ENCODE data around the gene ITFG1.

The ITFG1 gene

DNA sequence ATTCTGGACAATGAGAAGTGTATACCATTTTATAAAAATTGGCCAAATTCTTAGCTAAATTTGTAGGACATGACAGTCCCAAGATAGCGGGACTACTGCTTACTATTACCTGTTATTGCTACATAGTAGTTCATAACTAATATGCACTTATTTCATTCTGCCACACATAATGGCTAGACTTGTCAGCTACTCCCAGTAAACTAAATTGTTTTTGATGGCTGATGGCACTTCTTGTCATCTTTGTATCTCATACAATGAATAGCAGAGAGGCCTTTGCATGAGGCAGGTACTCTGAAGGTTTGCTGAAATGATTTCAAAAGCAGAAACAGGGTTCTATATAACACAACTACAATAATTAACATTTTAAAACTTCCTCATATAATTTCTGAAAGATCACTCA is 44.0 kb downstream of the ITFG1 start:
- Histone ChIP-seq H3K4me1 (ENCODE audit: control insufficient read depth, insufficient read depth, low read length, poor library complexity, severe bottlenecking) (no peaks in the 10 kb centered on the region), H3K9me3 (ENCODE audit: control insufficient read depth, low read length) (no peaks in the 10 kb centered on the region), H3K27ac (ENCODE audit: low read depth, low read length, severe bottlenecking) (no peak overlapping the region), H3K36me3 (ENCODE audit: control insufficient read depth, insufficient read depth, low read length) (peaks cover 6% of the 10 kb centered on the region), H3K4me3 (ENCODE audit: extremely low read depth, insufficient read depth, low read length, poor library complexity, severe bottlenecking) (no peak overlapping the region)
- 100% methylated on average over 1 of the region's 1 CpG; no CpG with 5 or more reads in 1 of the 2 experiments for WGBS, 2 experiments (ENCODE audit: insufficient coverage in 2 of 2)

DNA sequence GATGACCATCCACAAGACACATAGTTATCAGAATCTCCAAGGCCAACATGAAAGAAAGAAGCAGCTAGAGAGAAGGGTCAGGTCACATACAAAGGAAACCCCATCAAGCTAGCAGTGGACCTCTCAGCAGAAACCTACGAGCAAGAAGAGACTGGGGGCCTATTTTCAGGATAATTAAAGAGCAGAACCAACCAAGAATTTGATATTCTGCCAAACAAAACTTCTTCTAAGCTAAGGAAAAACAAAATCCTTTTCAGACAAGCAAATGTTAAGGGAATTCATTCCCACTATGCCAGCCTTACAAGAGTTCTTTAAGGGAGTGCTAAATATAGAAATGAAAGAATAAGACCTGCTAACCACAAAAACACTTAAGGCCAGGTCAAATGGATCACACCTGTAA is 47.8 kb downstream of the ITFG1 start:
- H3K27ac ChIP-seq (ENCODE audit: low read depth, low read length, severe bottlenecking), result no peak overlapping the region
- no peaks in the 10 kb centered on the region for H3K4me1 ChIP-seq (ENCODE audit: control insufficient read depth, insufficient read depth, low read length, poor library complexity, severe bottlenecking)
- no peak overlapping the region for H3K4me3 ChIP-seq (ENCODE audit: extremely low read depth, insufficient read depth, low read length, poor library complexity, severe bottlenecking)
- no peaks in the 10 kb centered on the region for H3K9me3 ChIP-seq (ENCODE audit: control insufficient read depth, low read length)
- no peaks in the 10 kb centered on the region for H3K36me3 ChIP-seq (ENCODE audit: control insufficient read depth, insufficient read depth, low read length)
- WGBS, 2 experiments (ENCODE audit: insufficient coverage in 2 of 2), result 50 to 83% methylated on average over 1 of the region's 1 CpG

DNA sequence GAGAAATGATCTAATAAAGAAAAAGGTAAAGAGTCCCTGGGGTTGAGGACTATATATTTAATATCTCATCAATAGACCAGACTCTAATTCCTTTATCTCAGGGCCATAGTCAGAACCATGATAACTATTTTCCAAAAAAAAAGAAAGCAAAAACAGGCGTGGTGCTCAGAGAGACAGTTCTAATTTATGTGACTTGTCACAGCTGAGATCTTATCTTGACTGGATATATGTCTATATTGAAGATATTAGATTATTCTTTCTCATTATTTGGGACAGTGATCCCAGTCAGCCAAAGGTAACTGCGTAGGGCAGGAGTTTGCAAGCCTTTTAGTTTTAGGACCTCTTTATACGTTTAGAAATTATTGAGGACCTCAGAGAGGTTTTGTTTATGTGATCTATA is 52.4 kb downstream of the ITFG1 start:
- Histone ChIP-seq H3K4me1 (ENCODE audit: control insufficient read depth, insufficient read depth, low read length, poor library complexity, severe bottlenecking) (no peaks in the 10 kb centered on the region), H3K4me3 (ENCODE audit: extremely low read depth, insufficient read depth, low read length, poor library complexity, severe bottlenecking) (no peak overlapping the region), H3K9me3 (ENCODE audit: control insufficient read depth, low read length) (no peaks in the 10 kb centered on the region), H3K36me3 (ENCODE audit: control insufficient read depth, insufficient read depth, low read length) (no peaks in the 10 kb centered on the region), H3K27ac (ENCODE audit: low read depth, low read length, severe bottlenecking) (no peak overlapping the region)
- WGBS, 2 experiments (ENCODE audit: insufficient coverage in 2 of 2), result 100% methylated on average over 1 of the region's 3 CpGs; no CpG with 5 or more reads in 1 of the 2 experiments

DNA sequence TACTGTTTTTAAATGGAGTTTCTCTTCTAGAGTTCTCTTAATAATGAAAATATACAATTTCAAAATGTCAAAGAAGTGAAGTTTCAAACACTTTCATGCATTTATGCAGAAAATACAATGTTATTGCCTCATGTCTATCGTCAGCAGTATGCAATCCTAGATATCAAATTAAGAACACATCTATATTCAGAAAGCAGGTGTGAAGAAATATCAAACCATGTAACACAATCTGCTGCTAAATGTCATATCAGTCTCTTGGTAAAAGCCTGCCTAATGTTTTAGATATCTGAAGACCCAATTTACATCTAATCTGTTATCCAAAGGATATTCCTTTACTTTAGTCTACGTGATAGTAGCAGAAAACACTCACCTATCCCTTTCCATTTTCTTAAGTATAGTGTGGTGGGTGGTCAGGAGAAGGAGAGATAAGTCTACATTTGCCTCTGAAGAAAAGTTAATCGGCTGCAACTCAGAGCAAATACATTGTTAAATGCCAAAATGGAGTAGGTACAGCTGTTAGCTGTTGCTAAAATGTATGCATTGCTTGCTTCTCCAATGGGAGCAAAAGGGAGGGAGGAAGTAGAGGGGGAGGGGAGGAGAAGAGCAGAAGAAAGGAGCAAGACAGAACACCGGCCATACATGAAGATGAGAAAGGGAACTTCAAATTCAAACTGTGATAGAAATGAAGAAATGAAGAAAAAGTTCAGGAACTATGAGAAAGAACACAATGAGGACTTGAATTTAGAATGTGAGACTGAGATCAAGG is 64.9 kb downstream of the ITFG1 start:
- Histone ChIP-seq H3K36me3 (ENCODE audit: control insufficient read depth, insufficient read depth, low read length) (peaks cover 10% of the 10 kb centered on the region), H3K4me1 (ENCODE audit: control insufficient read depth, insufficient read depth, low read length, poor library complexity, severe bottlenecking) (peaks cover 3% of the 10 kb centered on the region), H3K27ac (ENCODE audit: low read depth, low read length, severe bottlenecking) (no peak overlapping the region), H3K4me3 (ENCODE audit: extremely low read depth, insufficient read depth, low read length, poor library complexity, severe bottlenecking) (no peak overlapping the region), H3K9me3 (ENCODE audit: control insufficient read depth, low read length) (no peaks in the 10 kb centered on the region)
- WGBS, 2 experiments (ENCODE audit: insufficient coverage in 2 of 2), result 90 to 96% methylated on average over 2 of the region's 4 CpGs

DNA sequence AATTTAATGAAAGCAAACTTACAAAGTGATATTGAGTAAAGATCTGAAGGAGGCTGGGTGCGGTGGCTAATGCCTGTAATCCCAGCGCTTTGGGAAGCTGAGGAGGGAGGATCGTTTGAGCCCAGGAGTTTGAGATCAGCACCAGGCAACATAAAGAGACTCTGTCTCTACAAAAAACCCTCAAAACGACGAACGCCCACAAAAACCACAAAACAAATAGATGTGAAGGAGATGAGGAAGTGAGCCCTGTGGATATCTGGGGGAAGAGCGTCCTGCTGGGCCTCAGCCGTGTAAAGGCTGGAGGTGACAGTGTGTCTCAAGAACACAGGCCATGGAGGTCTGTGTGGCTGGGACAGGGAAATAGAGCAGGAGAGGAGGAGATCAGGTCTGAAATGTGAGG is 68.8 kb downstream of the ITFG1 start:
- 53 to 75% methylated on average over 2 to 4 of the region's 8 CpGs for WGBS, 2 experiments (ENCODE audit: insufficient coverage in 2 of 2)
- H3K9me3 ChIP-seq (ENCODE audit: control insufficient read depth, low read length), result no peaks in the 10 kb centered on the region
- H3K27ac ChIP-seq (ENCODE audit: low read depth, low read length, severe bottlenecking), result no peak overlapping the region
- H3K4me3 ChIP-seq (ENCODE audit: extremely low read depth, insufficient read depth, low read length, poor library complexity, severe bottlenecking), result no peak overlapping the region
- H3K4me1 ChIP-seq (ENCODE audit: control insufficient read depth, insufficient read depth, low read length, poor library complexity, severe bottlenecking), result peaks cover 8% of the 10 kb centered on the region
- peaks cover 10% of the 10 kb centered on the region for H3K36me3 ChIP-seq (ENCODE audit: control insufficient read depth, insufficient read depth, low read length)

DNA sequence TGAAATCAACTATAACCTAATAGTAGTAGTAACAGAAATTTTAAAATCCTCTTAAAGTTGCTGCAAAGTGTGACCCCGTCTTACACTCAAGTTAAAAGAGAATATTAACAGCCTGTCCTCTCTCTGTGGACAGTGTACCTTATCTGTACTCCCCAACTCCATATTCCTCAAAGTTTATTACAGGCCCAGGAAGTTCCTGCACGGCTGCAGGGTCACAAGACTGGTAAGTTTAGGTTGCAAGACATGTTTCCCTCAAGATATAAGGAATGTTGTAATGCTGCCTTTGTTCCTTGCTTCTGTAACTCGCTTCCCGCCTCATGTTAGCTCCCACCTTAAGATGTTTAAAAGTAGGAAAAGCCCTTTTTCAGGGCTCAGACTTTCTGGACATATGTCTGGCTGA is 72.2 kb downstream of the ITFG1 start:
- Histone ChIP-seq H3K4me3 (ENCODE audit: extremely low read depth, insufficient read depth, low read length, poor library complexity, severe bottlenecking) (no peak overlapping the region), H3K36me3 (ENCODE audit: control insufficient read depth, insufficient read depth, low read length) (no peaks in the 10 kb centered on the region), H3K4me1 (ENCODE audit: control insufficient read depth, insufficient read depth, low read length, poor library complexity, severe bottlenecking) (peaks cover 20% of the 10 kb centered on the region), H3K27ac (ENCODE audit: low read depth, low read length, severe bottlenecking) (no peak overlapping the region), H3K9me3 (ENCODE audit: control insufficient read depth, low read length) (no peaks in the 10 kb centered on the region)
- 90 to 92% methylated on average over 2 to 4 of the region's 4 CpGs for WGBS, 2 experiments (ENCODE audit: insufficient coverage in 2 of 2)

DNA sequence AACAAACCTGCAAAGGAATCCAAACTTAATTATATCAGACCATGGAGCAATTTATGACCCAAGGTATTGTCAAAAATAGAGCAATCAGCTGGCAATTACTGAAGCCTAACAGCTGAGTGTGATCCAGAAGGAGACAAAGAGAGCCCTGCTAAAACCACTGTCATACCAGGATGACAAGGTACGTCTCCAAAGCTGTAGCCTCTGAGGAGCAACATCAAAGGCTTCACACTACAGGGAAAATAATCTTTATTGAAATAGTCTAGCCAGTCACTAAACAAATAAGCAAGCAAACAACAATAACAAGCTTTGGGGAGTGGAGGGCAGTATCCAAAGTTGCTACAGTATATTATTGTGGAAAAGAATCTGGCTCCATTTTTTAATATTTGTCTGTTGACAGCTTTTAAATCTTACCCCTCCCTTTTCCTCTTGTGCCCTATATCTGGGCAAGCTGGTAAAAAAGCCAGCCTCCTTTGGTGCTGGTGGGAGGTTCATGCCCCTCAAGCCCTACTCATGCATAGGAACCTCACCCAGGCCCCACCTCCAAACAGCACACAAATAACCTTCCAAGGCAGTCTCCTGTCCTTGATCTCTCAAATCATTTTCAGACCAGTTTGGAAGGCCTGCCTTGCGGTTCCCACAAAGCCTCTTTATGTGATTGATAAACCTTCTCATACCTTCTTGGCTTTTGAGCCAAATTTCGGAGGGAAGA is 73.7 kb downstream of the ITFG1 start:
- Histone ChIP-seq H3K4me1 (ENCODE audit: control insufficient read depth, insufficient read depth, low read length, poor library complexity, severe bottlenecking) (peaks cover 20% of the 10 kb centered on the region), H3K36me3 (ENCODE audit: control insufficient read depth, insufficient read depth, low read length) (no peaks in the 10 kb centered on the region), H3K9me3 (ENCODE audit: control insufficient read depth, low read length) (no peaks in the 10 kb centered on the region), H3K27ac (ENCODE audit: low read depth, low read length, severe bottlenecking) (peak overlapping the region; percentile 51), H3K4me3 (ENCODE audit: extremely low read depth, insufficient read depth, low read length, poor library complexity, severe bottlenecking) (no peak overlapping the region)
- WGBS, 2 experiments (ENCODE audit: insufficient coverage in 2 of 2), result 100% methylated on average over 1 to 2 of the region's 3 CpGs

DNA sequence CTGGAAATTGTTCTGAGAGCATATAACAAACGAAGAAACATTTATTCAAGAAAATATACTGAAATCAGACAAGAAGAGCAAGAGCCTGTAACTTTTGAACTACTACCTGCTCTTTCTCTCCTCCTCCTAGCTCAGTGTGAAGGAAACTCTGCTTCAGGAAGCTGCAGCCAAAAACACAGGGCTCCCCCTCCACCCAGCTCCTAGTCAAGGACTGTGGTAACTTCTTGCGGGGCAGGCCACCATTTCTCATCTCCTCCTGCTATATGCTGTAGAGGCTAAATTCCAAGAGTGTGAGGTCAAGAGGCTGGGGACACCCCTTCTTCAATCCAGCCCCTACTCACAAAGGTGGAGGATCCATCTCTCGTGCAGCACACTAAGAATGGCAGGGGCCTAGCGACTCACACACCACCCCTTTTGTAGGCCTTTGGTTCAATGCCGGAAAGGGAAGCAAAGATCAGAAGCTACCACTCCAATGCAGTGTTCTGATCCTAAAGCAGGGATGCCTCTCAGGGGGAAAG is 74.6 kb downstream of the ITFG1 start:
- Histone ChIP-seq H3K36me3 (ENCODE audit: control insufficient read depth, insufficient read depth, low read length) (no peaks in the 10 kb centered on the region), H3K4me1 (ENCODE audit: control insufficient read depth, insufficient read depth, low read length, poor library complexity, severe bottlenecking) (peaks cover 17% of the 10 kb centered on the region), H3K9me3 (ENCODE audit: control insufficient read depth, low read length) (no peaks in the 10 kb centered on the region), H3K4me3 (ENCODE audit: extremely low read depth, insufficient read depth, low read length, poor library complexity, severe bottlenecking) (no peak overlapping the region), H3K27ac (ENCODE audit: low read depth, low read length, severe bottlenecking) (peak overlapping the region; percentile 30)
- WGBS, 2 experiments (ENCODE audit: insufficient coverage in 2 of 2), result 87% methylated on average over 3 of the region's 5 CpGs; no CpG with 5 or more reads in 1 of the 2 experiments

DNA sequence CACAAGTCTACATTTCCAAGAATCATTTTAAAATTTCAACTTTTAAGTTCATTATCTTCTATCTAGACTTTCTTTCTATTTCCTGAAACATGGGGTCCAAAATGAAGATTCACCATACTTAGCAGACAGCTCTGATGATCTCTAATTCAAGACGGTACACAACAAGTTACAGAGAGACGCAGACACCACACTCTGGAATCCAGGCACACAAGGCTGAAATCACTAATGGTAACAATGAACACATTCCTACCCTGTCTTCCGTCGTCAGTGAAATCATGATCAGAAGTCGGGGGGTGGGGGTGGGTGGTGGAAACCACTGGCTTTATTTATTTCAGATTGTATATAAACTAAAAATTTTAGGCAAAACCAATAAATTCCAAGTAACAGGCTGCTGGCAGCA is 78.5 kb downstream of the ITFG1 start:
- Histone ChIP-seq H3K9me3 (ENCODE audit: control insufficient read depth, low read length) (no peaks in the 10 kb centered on the region), H3K27ac (ENCODE audit: low read depth, low read length, severe bottlenecking) (no peak overlapping the region), H3K4me1 (ENCODE audit: control insufficient read depth, insufficient read depth, low read length, poor library complexity, severe bottlenecking) (peaks cover 15% of the 10 kb centered on the region), H3K36me3 (ENCODE audit: control insufficient read depth, insufficient read depth, low read length) (no peaks in the 10 kb centered on the region), H3K4me3 (ENCODE audit: extremely low read depth, insufficient read depth, low read length, poor library complexity, severe bottlenecking) (no peak overlapping the region)
- WGBS, 2 experiments (ENCODE audit: insufficient coverage in 2 of 2), result 78 to 100% methylated on average over 1 of the region's 5 CpGs

DNA sequence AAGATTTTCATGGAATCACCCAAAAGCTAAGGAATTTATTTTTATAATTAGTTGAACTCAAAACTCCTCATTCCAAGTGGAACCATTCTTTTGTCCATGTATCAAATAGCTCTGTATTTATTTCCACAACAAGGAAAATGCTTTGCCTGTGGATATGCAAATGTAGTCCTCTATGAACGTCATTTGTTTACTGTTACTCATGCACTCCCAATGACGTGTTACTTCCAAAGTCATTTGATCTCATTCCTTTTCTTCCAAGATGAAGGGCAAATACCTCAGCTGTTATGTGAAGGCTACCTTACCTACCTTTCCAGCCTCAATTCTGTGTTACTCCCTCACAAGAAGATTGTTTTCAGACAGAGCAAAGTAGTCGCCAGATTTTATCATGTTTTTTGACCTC is 83.7 kb downstream of the ITFG1 start:
- no peak overlapping the region for H3K4me3 ChIP-seq (ENCODE audit: extremely low read depth, insufficient read depth, low read length, poor library complexity, severe bottlenecking)
- H3K27ac ChIP-seq (ENCODE audit: low read depth, low read length, severe bottlenecking), result no peak overlapping the region
- H3K9me3 ChIP-seq (ENCODE audit: control insufficient read depth, low read length), result no peaks in the 10 kb centered on the region
- H3K4me1 ChIP-seq (ENCODE audit: control insufficient read depth, insufficient read depth, low read length, poor library complexity, severe bottlenecking), result no peaks in the 10 kb centered on the region
- 53 to 73% methylated on average over 3 of the region's 3 CpGs for WGBS, 2 experiments (ENCODE audit: insufficient coverage in 2 of 2)
- H3K36me3 ChIP-seq (ENCODE audit: control insufficient read depth, insufficient read depth, low read length), result peaks cover 3% of the 10 kb centered on the region

DNA sequence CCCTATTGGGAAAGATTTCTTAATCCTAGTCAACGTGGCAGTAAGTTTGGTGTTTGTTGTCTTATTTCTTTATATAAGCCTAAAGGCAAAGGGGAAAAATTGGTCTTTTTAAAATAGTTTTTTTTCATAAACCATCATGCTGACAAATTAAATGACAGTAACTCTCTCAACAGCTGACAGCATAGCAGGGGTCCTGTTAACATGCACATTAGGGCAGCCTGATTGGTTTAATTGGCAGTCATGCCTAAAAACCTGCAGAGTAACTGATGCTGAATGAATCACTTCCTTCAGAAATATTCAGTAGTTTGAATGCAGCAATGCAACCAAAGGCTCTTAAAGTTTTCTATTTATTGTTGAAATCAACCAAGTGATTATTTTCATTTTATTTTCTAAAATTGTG is 85.4 kb downstream of the ITFG1 start:
- Histone ChIP-seq H3K9me3 (ENCODE audit: control insufficient read depth, low read length) (no peaks in the 10 kb centered on the region), H3K4me3 (ENCODE audit: extremely low read depth, insufficient read depth, low read length, poor library complexity, severe bottlenecking) (no peak overlapping the region), H3K36me3 (ENCODE audit: control insufficient read depth, insufficient read depth, low read length) (peaks cover 10% of the 10 kb centered on the region), H3K4me1 (ENCODE audit: control insufficient read depth, insufficient read depth, low read length, poor library complexity, severe bottlenecking) (no peaks in the 10 kb centered on the region), H3K27ac (ENCODE audit: low read depth, low read length, severe bottlenecking) (no peak overlapping the region)
- no CpG with 5 or more reads among the region's 1 CpG for WGBS, 2 experiments (ENCODE audit: insufficient coverage in 2 of 2)
